Tibial nerve (tissue), 4 donors: Measurements from ENCODE around the gene ATG101. TPM values are rescaled to one million over a fixed set of nuclear protein-coding genes. Genes with fewer than 3 reads are reported as not detected.
A peak's percentile ranks its signal among the peaks of the same experiment; 100 is the strongest.

Experiments used
- DNase-seq, 2 donors: peaks; one replicate each; pipeline ENCODE4 v3.0.0-alpha.2; 2019; ENCODE audit warnings: low spot score in 2 of 2
- H3K27ac ChIP-seq, 4 donors: fragments of 200-600 bp; sonication (generic) in 3 of 4; one replicate each; pipeline ENCODE4 v1.5.1; 2017 to 2019; ENCODE audit warnings: mild to moderate bottlenecking in 1 of 4
- H3K27me3 ChIP-seq, 2 donors: fragments of 200-600 bp; sonication (generic) in 1 of 2; one replicate each; pipeline versions ENCODE4 v1.5.1 to v1.6.0; 2017 to 2019
- H3K36me3 ChIP-seq, 3 donors: fragments of 200-600 bp; sonication (generic); one replicate each; pipeline ENCODE4 v1.5.1; 2018 to 2019
- H3K4me1 ChIP-seq, 4 donors: fragments of 200-600 bp; sonication (generic) in 3 of 4; one replicate each; pipeline ENCODE4 v1.5.1; 2017 to 2019
- H3K4me3 ChIP-seq, 4 donors: fragments of 200-600 bp; sonication (generic) in 3 of 4; one replicate each; pipeline ENCODE4 v1.5.1; 2017 to 2019; ENCODE audit warnings: mild to moderate bottlenecking in 1 of 4, moderate library complexity in 1 of 4
- H3K9me3 ChIP-seq, 4 donors: fragments of 200-600 bp; sonication (generic) in 3 of 4; one replicate each; pipeline ENCODE4 v1.5.1; 2017 to 2019
- EP300 ChIP-seq, 2 donors: sonication (generic); formaldehyde crosslinking; IDR thresholded peaks; one replicate each; pipeline ENCODE4 v1.6.1; 2017; ENCODE audit warnings: antibody characterized with exemption in 2 of 2, mild to moderate bottlenecking in 1 of 2
- POLR2A ChIP-seq, 2 donors: fragments of 450-650 bp; IDR thresholded peaks; one replicate each; pipeline ENCODE4 v1.6.1; 2017; ENCODE audit warnings: antibody characterized with exemption in 2 of 2, mild to moderate bottlenecking in 2 of 2, moderate library complexity in 2 of 2
- WGBS, 2 donors: methylation state at CpG; one replicate each; pipeline ENCODE4 v1.1.5; 2018; 5-methylcytosine and 5-hydroxymethylcytosine counted together
- total RNA-seq, 4 donors: library from RNA; depleted of rRNA; stranded (reverse); fragments of >200 nt; gene quantifications; one replicate each; pipeline ENCODE4 v1.1.0, GENCODE V29; 2016
- TF ChIP-seq, protein P1 (sequence below), 5 experiments: fragments of 200-600 bp in 3 of 5; fragments of 450-650 bp in 2 of 5; sonication (generic) in 3 of 5; IDR thresholded peaks; one replicate each; pipeline ENCODE4 v1.5.1; 2016 to 2019; ENCODE audit warnings: antibody characterized with exemption in 5 of 5, mild to moderate bottlenecking in 3 of 5, moderate library complexity in 2 of 5

Gene ATG101
- total RNA-seq, 4 donors from 2014 or later = 32.6 to 49.6 (median 37.5) TPM

DNA sequence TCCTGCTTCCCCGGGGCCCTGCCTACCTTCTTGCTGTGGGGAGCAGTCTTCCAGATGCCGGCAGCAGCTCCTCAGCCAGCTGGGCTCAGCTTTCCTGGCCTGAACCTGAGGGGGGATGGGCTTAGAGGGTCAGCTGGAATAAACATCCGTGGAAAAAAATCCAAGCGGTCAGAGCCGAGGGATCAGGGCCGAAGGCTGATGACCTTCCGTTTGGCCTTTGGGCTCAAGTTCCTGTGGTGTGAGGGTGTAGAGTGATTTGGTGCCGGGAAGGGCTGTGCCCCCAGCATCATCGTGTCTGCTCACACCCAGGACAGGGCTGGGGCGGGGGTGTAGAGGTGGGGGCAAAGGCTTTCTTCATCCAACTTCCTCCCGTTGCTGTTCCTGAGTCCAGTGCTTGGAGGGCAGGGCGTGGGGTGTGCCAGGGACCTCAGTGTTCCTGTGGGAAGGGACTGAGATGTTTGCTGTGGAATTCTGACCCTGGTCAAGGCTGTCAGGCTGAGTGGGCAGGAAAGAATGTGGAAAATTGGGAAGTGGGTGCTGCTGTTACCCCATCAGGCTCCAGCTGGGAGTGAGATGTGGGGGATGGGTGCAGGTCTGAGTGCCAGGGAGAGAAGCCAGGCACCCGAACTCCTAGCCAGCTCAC, 12.4 kb downstream of the ATG101 start:
- Histone ChIP-seq H3K27me3 (no peaks in the 10 kb centered on the region), H3K4me3 (peak overlapping the region in 3 of 4 donors; percentile 1 to 37 (median 27)), H3K36me3 (peaks cover 0 to 32% (median under 1%) of the 10 kb centered on the region in 3 donors), H3K27ac (peak overlapping the region; percentile 80 to 93 (median 86)), H3K9me3 (no peaks in the 10 kb centered on the region), H3K4me1 (peaks cover 0 to 52% (median 32%) of the 10 kb centered on the region in 4 donors)
- TF ChIP-seq, protein P1, sequence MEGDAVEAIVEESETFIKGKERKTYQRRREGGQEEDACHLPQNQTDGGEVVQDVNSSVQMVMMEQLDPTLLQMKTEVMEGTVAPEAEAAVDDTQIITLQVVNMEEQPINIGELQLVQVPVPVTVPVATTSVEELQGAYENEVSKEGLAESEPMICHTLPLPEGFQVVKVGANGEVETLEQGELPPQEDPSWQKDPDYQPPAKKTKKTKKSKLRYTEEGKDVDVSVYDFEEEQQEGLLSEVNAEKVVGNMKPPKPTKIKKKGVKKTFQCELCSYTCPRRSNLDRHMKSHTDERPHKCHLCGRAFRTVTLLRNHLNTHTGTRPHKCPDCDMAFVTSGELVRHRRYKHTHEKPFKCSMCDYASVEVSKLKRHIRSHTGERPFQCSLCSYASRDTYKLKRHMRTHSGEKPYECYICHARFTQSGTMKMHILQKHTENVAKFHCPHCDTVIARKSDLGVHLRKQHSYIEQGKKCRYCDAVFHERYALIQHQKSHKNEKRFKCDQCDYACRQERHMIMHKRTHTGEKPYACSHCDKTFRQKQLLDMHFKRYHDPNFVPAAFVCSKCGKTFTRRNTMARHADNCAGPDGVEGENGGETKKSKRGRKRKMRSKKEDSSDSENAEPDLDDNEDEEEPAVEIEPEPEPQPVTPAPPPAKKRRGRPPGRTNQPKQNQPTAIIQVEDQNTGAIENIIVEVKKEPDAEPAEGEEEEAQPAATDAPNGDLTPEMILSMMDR (IDR thresholded peaks at IDR 0.05) = no peak
- TF ChIP-seq POLR2A (IDR thresholded peaks at IDR 0.05) = peak in 1 of 2 donors; percentile 32
- peak in 1 of 2 donors; percentile 73 for TF ChIP-seq EP300 (IDR thresholded peaks at IDR 0.05)
- 23 to 28% methylated on average over 12 to 13 of the region's 13 CpGs for WGBS, 2 donors
- peak in 1 of 2 donors; percentile 28 for DNase-seq

DNA sequence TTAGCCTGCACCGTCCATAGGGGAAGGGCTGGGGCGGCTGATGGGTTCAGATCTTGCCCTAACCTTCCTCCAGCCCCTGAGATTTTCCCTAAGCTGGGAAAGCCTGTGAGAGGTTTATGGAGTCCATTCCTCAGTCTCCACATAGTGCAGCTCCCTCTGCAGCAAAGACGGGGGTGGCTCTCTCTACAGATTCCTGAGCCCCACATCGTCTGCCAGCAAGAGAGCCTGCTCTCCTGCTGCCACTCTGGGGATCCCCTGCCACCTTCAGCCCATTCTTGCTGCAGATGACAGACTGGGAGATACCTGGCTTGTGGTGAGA, 12.8 kb downstream of the ATG101 start:
- Histone ChIP-seq H3K9me3 (no peaks in the 10 kb centered on the region), H3K27me3 (no peaks in the 10 kb centered on the region), H3K4me1 (peaks cover 0 to 52% (median 32%) of the 10 kb centered on the region in 4 donors), H3K27ac (peak overlapping the region; percentile 80 to 93 (median 86)), H3K36me3 (peaks cover 0 to 27% (median 0%) of the 10 kb centered on the region in 3 donors), H3K4me3 (peak overlapping the region in 1 of 4 donors; percentile 37)
- no peak for DNase-seq
- 14 to 43% methylated on average over 4 of the region's 4 CpGs for WGBS, 2 donors
- TF ChIP-seq POLR2A (IDR thresholded peaks at IDR 0.05) = peak in 1 of 2 donors; percentile 1
- TF ChIP-seq EP300 (IDR thresholded peaks at IDR 0.05) = no peak
- TF ChIP-seq, protein P1 (IDR thresholded peaks at IDR 0.05) = no peak

DNA sequence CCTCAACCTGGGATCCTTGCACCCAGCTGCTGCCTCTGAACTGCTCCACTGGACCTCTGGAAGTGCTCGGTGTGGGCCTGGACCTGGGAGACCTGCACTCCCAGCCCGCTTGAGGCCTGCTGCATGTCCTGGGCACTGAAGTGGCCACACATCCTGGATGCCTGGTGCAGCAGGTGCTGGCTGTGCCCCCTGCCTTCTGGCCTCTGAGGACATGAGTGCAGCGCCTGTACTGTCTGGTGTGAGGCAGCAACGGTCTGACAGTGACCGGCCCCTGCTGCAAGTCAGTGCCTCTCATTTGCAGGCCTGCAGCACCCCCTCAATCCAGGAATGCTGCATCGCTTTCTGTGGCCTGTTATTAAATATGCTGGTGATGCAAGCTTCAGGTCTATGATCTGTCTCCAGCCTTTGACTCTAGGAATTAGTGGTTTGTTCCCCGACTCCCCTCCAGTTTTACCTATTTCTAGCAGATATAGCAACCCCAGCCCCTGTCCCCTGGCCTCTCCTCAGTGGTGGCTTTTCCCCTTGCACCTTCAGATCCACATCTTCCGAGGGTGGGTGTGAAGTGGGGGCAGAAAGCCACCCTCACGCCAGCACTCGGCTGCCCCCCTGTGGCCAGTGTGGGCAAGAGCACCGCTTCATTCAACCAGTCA, 13.3 kb downstream of the ATG101 start:
- peak overlapping the region; percentile 80 to 93 (median 86) for H3K27ac ChIP-seq
- WGBS, 2 donors = 19 to 26% methylated on average over 9 to 11 of the region's 11 CpGs
- TF ChIP-seq, protein P1 (IDR thresholded peaks at IDR 0.05) = peak; percentile 96 to 98 (median 97)
- TF ChIP-seq POLR2A (IDR thresholded peaks at IDR 0.05) = peak in 1 of 2 donors; percentile 8
- TF ChIP-seq EP300 (IDR thresholded peaks at IDR 0.05) = peak in 1 of 2 donors; percentile 51
- peak in 1 of 2 donors; percentile 60 for DNase-seq
- H3K9me3 ChIP-seq = no peaks in the 10 kb centered on the region
- H3K36me3 ChIP-seq = peaks cover 0 to 23% (median 0%) of the 10 kb centered on the region in 3 donors
- peaks cover 0 to 52% (median 32%) of the 10 kb centered on the region in 4 donors for H3K4me1 ChIP-seq
- no peak overlapping the region for H3K4me3 ChIP-seq
- no peaks in the 10 kb centered on the region for H3K27me3 ChIP-seq

DNA sequence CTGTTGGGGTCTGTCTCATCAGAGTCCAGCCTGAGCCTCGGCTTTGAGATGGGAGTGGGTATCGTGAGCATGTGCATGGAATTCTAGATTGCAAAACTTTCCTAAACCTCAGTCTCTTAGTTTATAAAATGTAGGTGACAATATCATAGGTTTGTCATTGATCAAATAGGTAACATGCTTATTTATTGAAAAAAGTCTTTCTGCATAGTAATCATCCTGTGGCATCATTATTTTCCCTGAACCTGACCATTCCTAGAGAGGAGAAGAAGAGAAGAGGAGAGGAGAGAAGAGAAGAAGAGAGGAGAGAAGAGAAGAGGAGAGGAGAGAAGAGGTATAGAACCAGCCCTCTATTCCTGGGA, 13.8 kb downstream of the ATG101 start:
- Histone ChIP-seq H3K4me1 (peaks cover 0 to 52% (median 32%) of the 10 kb centered on the region in 4 donors), H3K4me3 (no peak overlapping the region), H3K36me3 (peaks cover 0 to 18% (median 0%) of the 10 kb centered on the region in 3 donors), H3K9me3 (no peaks in the 10 kb centered on the region), H3K27ac (peak overlapping the region in 1 of 4 donors; percentile 90), H3K27me3 (no peaks in the 10 kb centered on the region)
- TF ChIP-seq EP300 (IDR thresholded peaks at IDR 0.05) (no peak), POLR2A (IDR thresholded peaks at IDR 0.05) (no peak)
- TF ChIP-seq, protein P1 (IDR thresholded peaks at IDR 0.05) = no peak
- WGBS, 2 donors = 5 to 12% methylated on average over 2 of the region's 2 CpGs
- no peak for DNase-seq
